Skeletal muscle satellite cell (primary cell): Measurements from ENCODE around the gene ATP2B1. TPM values are rescaled to one million over a fixed set of nuclear protein-coding genes. Genes with fewer than 3 reads are reported as not detected.

Experiments used
- H3K27me3 ChIP-seq: 2 replicates; pipeline ENCODE4 v1.7.0; 2013; ENCODE audit warnings: low read length; ENCODE audit not compliant: control insufficient read depth, insufficient read depth
- H3K36me3 ChIP-seq: 2 replicates; pipeline ENCODE4 v1.7.0; 2013; ENCODE audit warnings: mild to moderate bottlenecking, control low read depth, low read length; ENCODE audit not compliant: insufficient read depth
- H3K4me1 ChIP-seq: 2 replicates; pipeline ENCODE4 v1.7.0; 2013; ENCODE audit warnings: low read length; ENCODE audit not compliant: control insufficient read depth, insufficient read depth
- H3K4me2 ChIP-seq: 2 replicates; pipeline ENCODE4 v1.7.0; 2013; ENCODE audit warnings: mild to moderate bottlenecking, low read length
- H3K4me3 ChIP-seq: 2 replicates; pipeline ENCODE4 v1.7.0; 2013; ENCODE audit warnings: low read length
- H3K9ac ChIP-seq: 2 replicates; pipeline ENCODE4 v1.7.0; 2013; ENCODE audit warnings: mild to moderate bottlenecking, low read depth, low read length, moderate library complexity
- H3K9me3 ChIP-seq: replicated peaks from 2 replicates; pipeline ENCODE4 v1.7.0; 2013; ENCODE audit warnings: mild to moderate bottlenecking, control low read depth, low read length
- small RNA-seq: library from RNA; depleted of rRNA; stranded (forward); fragments of <200 nt; gene quantifications from one replicate; pipeline ENCODE3, GENCODE V24; 2012

The ATP2B1 gene

GRCh38 chr12:89544022-89544421 lies 164.6 kb downstream of the ATP2B1 start:
- Histone ChIP-seq H3K4me2 (no peak overlapping the region), H3K4me1 (peaks cover 28% of the 10 kb centered on the region), H3K9me3 (no peaks in the 10 kb centered on the region), H3K9ac (no peak overlapping the region), H3K27me3 (no peaks in the 10 kb centered on the region), H3K36me3 (no peaks in the 10 kb centered on the region), H3K4me3 (no peak overlapping the region)

GRCh38 chr12:89542912-89543592 lies 165.6 kb downstream of the ATP2B1 start:
- H3K4me2 ChIP-seq = no peak overlapping the region
- H3K36me3 ChIP-seq = no peaks in the 10 kb centered on the region
- H3K4me3 ChIP-seq = no peak overlapping the region
- H3K9me3 ChIP-seq = no peaks in the 10 kb centered on the region
- no peak overlapping the region for H3K9ac ChIP-seq
- peaks cover 28% of the 10 kb centered on the region for H3K4me1 ChIP-seq
- no peaks in the 10 kb centered on the region for H3K27me3 ChIP-seq

GRCh38 chr12:89542236-89542635 lies 166.4 kb downstream of the ATP2B1 start:
- no peak overlapping the region for H3K9ac ChIP-seq
- H3K4me3 ChIP-seq = no peak overlapping the region
- H3K9me3 ChIP-seq = no peaks in the 10 kb centered on the region
- H3K4me2 ChIP-seq = no peak overlapping the region
- peaks cover 28% of the 10 kb centered on the region for H3K4me1 ChIP-seq
- H3K27me3 ChIP-seq = no peaks in the 10 kb centered on the region
- no peaks in the 10 kb centered on the region for H3K36me3 ChIP-seq

- no peaks in the 10 kb centered on the region for H3K36me3 ChIP-seq
- H3K4me2 ChIP-seq = no peak overlapping the region
- H3K9me3 ChIP-seq = no peaks in the 10 kb centered on the region
- H3K9ac ChIP-seq = no peak overlapping the region
- no peak overlapping the region for H3K4me3 ChIP-seq
- H3K27me3 ChIP-seq = no peaks in the 10 kb centered on the region
- peaks cover 26% of the 10 kb centered on the region for H3K4me1 ChIP-seq
Measured at GRCh38 chr12:89540586-89540985, 168.1 kb downstream of the ATP2B1 start.

DNA sequence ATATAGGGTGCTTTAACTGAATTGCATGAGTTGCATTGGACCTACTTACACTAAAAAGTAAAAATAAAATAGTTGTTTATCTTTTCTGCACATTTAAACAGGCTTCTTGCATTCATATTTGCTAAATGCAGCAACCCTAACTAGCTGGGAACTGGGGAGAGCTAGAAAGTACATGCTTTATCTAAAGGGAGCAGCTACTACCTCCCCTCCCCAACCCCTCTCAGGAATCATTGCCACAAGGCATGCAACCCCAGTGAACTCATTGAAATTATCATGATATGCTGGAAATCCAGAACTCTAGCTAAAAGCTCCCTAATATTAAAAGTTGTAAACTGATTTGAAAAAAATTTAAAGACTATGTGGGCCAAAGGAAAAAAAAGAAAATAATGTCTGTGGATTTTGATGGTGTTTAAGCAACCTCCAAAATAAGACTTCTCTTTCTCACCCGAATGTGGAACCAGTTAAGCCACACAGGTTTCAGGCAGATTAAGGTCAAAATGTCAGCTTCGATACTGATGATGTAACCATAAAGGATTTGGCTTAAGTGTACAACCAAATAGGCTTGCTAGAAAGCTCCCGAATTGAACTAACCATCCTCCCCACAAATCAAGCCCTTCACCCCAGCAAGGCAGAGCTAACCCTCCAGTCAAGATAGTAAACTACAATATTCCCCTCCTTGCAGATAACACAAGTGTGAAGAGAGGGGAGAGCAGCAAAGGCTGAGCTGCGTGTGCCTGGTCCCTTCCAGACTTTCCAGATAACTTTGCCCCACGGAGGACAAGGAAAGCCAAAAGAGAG lies 169.0 kb downstream of the ATP2B1 start:
- Histone ChIP-seq H3K9ac (no peak overlapping the region), H3K4me3 (no peak overlapping the region), H3K36me3 (no peaks in the 10 kb centered on the region), H3K4me1 (peaks cover 17% of the 10 kb centered on the region), H3K27me3 (no peaks in the 10 kb centered on the region), H3K4me2 (no peak overlapping the region), H3K9me3 (no peaks in the 10 kb centered on the region)

DNA sequence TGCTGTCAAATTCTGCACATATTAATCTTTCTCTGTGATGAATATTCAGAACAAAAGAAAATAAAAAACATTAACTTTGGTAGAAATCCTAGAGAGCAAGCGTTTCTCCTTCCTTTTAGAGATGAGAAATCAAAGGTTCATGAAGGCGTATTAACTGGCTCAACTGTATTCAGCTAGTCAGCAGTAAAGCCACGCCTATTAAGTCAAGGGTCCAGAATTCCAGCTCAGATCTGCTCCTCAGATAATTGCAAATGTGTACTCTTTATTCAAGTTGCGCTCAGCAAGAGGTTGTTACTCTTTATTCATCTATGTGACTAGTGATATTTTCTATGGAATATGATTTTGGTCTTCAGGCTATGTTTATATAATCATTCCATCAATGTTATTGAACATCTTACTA lies 169.7 kb downstream of the ATP2B1 start:
- H3K4me2 ChIP-seq = no peak overlapping the region
- H3K9ac ChIP-seq = no peak overlapping the region
- peaks cover 9% of the 10 kb centered on the region for H3K4me1 ChIP-seq
- H3K4me3 ChIP-seq = no peak overlapping the region
- H3K9me3 ChIP-seq = no peaks in the 10 kb centered on the region
- no peaks in the 10 kb centered on the region for H3K36me3 ChIP-seq
- H3K27me3 ChIP-seq = no peaks in the 10 kb centered on the region

Small RNA genes within 50 kb of the gene (small RNA-seq; reads per million reads assigned to genes)
- not detected for gene AC025034.2
- not detected for gene RNA5SP365
- gene RNU6-148P = not detected
